Tibial nerve (tissue), 4 donors: ENCODE measurements around the gene IL1RN. TPM values are rescaled to one million over a fixed set of nuclear protein-coding genes. Genes with fewer than 3 reads are reported as not detected.
A peak's percentile ranks its signal among the peaks of the same experiment; 100 is the strongest.

Experiments used
- DNase-seq, 2 donors: peaks; one replicate each; pipeline ENCODE4 v3.0.0-alpha.2; 2019; ENCODE audit warnings: low spot score in 2 of 2
- H3K27ac ChIP-seq, 4 donors: fragments of 200-600 bp; sonication (generic) in 3 of 4; one replicate each; pipeline ENCODE4 v1.5.1; 2017 to 2019; ENCODE audit warnings: mild to moderate bottlenecking in 1 of 4
- H3K27me3 ChIP-seq, 2 donors: fragments of 200-600 bp; sonication (generic) in 1 of 2; one replicate each; pipeline versions ENCODE4 v1.5.1 to v1.6.0; 2017 to 2019
- H3K36me3 ChIP-seq, 3 donors: fragments of 200-600 bp; sonication (generic); one replicate each; pipeline ENCODE4 v1.5.1; 2018 to 2019
- H3K4me1 ChIP-seq, 4 donors: fragments of 200-600 bp; sonication (generic) in 3 of 4; one replicate each; pipeline ENCODE4 v1.5.1; 2017 to 2019
- H3K4me3 ChIP-seq, 4 donors: fragments of 200-600 bp; sonication (generic) in 3 of 4; one replicate each; pipeline ENCODE4 v1.5.1; 2017 to 2019; ENCODE audit warnings: mild to moderate bottlenecking in 1 of 4, moderate library complexity in 1 of 4
- H3K9me3 ChIP-seq, 4 donors: fragments of 200-600 bp; sonication (generic) in 3 of 4; one replicate each; pipeline ENCODE4 v1.5.1; 2017 to 2019
- EP300 ChIP-seq, 2 donors: sonication (generic); formaldehyde crosslinking; IDR thresholded peaks; one replicate each; pipeline ENCODE4 v1.6.1; 2017; ENCODE audit warnings: antibody characterized with exemption in 2 of 2, mild to moderate bottlenecking in 1 of 2
- POLR2A ChIP-seq, 2 donors: fragments of 450-650 bp; IDR thresholded peaks; one replicate each; pipeline ENCODE4 v1.6.1; 2017; ENCODE audit warnings: antibody characterized with exemption in 2 of 2, mild to moderate bottlenecking in 2 of 2, moderate library complexity in 2 of 2
- WGBS, 2 donors: methylation state at CpG; one replicate each; pipeline ENCODE4 v1.1.5; 2018; 5-methylcytosine and 5-hydroxymethylcytosine counted together
- total RNA-seq, 4 donors: library from RNA; depleted of rRNA; stranded (reverse); fragments of >200 nt; gene quantifications; one replicate each; pipeline ENCODE4 v1.1.0, GENCODE V29; 2016
- TF ChIP-seq, protein P1 (sequence below), 5 experiments: fragments of 200-600 bp in 3 of 5; fragments of 450-650 bp in 2 of 5; sonication (generic) in 3 of 5; IDR thresholded peaks; one replicate each; pipeline ENCODE4 v1.5.1; 2016 to 2019; ENCODE audit warnings: antibody characterized with exemption in 5 of 5, mild to moderate bottlenecking in 3 of 5, moderate library complexity in 2 of 5

Gene IL1RN
- total RNA-seq, 4 donors from 2014 or later: 0.59 TPM; not detected in 3

DNA sequence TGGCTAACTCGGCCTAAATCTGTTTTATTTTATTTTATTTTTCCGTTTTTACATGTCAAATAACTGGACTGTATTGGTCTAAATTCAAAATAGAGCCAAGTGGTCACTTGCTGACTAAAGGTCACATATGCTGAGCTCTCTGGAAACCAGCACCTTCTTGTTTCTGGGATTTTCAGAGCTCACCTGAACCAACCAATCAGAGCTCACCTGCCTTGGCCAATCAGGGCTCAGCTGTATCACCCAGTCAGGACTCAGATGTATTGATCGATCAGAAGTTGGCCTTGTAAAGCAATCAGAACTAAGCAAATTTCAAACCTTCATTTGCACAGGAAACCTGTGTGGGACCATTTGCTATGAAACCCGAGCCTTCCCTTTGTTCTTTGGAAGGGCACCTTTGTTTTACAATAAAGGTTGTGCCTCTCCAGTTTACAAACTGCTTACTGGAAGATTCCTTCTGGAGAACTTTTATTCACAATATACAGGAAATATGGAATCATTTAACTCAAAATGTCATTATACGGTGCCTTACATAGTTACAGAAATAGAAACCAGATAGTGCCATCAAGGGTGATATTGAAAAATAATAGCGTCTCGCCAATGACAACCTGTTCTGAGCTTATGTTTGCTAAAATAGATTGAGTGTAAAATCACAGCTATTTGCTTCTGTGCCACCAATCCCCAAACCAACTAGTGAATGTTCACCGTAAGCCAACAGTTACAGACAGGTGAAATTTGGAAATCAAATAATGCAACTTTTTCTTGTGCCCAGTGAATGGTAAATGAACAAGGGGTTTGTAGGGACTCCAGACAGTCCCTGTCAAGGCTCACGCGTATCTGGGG lies 29.1 kb downstream of the IL1RN start:
- Histone ChIP-seq H3K4me3 (peak overlapping the region in 2 of 4 donors; percentile 29 to 54), H3K36me3 (no peaks in the 10 kb centered on the region), H3K27ac (peak overlapping the region in 1 of 4 donors; percentile 68), H3K9me3 (no peaks in the 10 kb centered on the region), H3K4me1 (peaks cover 0 to 9% (median 2%) of the 10 kb centered on the region in 4 donors), H3K27me3 (peaks cover 0 to 19% of the 10 kb centered on the region in 2 donors)
- DNase-seq: no peak
- TF ChIP-seq EP300 (IDR thresholded peaks at IDR 0.05): no peak
- no peak for TF ChIP-seq POLR2A (IDR thresholded peaks at IDR 0.05)
- TF ChIP-seq, protein P1, sequence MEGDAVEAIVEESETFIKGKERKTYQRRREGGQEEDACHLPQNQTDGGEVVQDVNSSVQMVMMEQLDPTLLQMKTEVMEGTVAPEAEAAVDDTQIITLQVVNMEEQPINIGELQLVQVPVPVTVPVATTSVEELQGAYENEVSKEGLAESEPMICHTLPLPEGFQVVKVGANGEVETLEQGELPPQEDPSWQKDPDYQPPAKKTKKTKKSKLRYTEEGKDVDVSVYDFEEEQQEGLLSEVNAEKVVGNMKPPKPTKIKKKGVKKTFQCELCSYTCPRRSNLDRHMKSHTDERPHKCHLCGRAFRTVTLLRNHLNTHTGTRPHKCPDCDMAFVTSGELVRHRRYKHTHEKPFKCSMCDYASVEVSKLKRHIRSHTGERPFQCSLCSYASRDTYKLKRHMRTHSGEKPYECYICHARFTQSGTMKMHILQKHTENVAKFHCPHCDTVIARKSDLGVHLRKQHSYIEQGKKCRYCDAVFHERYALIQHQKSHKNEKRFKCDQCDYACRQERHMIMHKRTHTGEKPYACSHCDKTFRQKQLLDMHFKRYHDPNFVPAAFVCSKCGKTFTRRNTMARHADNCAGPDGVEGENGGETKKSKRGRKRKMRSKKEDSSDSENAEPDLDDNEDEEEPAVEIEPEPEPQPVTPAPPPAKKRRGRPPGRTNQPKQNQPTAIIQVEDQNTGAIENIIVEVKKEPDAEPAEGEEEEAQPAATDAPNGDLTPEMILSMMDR (IDR thresholded peaks at IDR 0.05): no peak
- 51 to 58% methylated on average over 10 of the region's 10 CpGs for WGBS, 2 donors

DNA sequence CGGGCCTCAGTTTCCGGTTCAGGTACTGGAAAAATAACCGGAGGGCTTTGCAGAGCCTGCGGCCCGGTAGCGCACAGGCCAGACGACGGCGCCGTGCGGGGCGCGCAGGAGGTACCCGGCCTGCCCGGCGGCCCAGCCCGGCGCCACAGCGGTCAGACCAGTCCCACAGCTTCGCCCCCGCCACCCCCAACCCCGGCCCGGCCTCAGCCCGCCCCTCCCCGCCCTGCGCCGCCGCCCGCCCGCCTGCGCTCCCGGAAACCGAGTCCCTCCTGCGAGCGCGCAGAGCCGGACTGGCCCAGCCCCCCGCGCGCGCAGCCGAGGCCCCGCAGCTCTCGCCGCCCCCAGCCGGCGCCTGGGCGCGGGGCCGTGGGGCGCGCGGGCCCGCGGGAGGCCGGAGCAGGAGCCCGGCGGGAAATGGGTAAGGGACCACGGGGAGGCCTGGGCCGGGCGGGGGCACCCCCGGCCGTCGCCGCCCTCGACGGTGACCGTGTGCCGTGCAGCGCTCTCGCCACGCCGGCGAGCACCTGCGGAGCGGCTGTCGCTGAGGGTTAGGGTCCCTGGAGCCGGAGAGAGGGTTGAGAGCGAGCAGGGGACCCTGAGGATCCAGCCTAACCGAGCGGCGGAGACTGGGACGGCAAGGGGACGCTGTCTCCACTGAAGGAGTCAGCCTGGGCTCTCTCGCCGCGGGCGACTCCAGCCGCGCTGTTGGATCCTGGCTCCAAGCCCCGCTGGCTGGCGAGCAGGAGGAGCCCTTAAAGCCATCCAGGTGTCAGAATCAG lies 29.9 kb downstream of the IL1RN start:
- no peaks in the 10 kb centered on the region for H3K36me3 ChIP-seq
- no peak for DNase-seq
- peaks cover 0 to 9% (median 2%) of the 10 kb centered on the region in 4 donors for H3K4me1 ChIP-seq
- peak overlapping the region in 1 of 4 donors; percentile 74 for H3K27ac ChIP-seq
- H3K4me3 ChIP-seq: peak overlapping the region in 2 of 4 donors; percentile 47 to 54
- peaks cover 0 to 19% of the 10 kb centered on the region in 2 donors for H3K27me3 ChIP-seq
- H3K9me3 ChIP-seq: no peaks in the 10 kb centered on the region
- 0 to 3% methylated on average over 7 to 33 of the region's 92 CpGs for WGBS, 2 donors
- no peak for TF ChIP-seq EP300 (IDR thresholded peaks at IDR 0.05)
- no peak for TF ChIP-seq POLR2A (IDR thresholded peaks at IDR 0.05)
- TF ChIP-seq, protein P1 (IDR thresholded peaks at IDR 0.05): no peak

DNA sequence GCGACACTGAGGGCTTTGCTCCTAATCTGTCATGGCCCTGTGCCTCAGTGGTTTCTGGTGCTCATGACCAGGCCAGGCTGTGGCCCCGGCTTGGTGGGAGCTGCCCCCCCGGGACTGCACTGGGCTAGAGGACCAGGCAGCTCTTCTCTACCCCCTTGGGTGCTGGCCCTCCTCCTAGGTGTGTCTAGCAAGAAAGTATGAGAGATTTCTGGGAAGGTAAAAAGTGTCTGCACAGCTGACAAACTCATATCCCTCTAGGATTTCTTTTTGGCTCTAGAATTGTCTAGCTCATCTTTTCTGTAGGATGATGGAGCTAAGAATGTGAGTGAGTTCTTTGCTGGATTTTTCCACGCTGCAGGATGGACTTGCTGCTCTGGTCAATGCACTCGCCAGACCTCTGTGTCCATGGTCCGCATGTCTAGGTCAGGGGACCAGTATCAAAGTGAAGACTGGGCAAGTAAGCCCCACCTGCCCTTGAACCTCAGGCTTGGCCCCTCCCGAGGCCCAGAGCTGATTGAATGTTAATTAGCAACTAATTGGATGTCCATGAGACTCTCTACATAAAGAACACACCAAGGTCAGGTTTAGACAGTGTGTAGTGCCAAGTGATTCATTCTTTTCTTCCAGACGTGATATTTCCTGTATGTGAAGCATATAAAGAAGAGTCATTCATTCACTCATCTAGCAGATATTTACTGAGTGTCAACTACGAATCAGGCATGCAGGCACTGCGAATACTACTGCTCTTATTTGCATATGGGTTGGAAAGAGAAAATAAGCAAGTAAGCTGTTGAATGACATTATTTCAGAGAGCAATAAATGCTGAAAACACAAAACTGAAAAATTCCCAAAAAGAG lies 30.7 kb downstream of the IL1RN start:
- Histone ChIP-seq H3K27me3 (peaks cover 0 to 19% of the 10 kb centered on the region in 2 donors), H3K27ac (peak overlapping the region in 1 of 4 donors; percentile 74), H3K36me3 (no peaks in the 10 kb centered on the region), H3K9me3 (no peaks in the 10 kb centered on the region), H3K4me1 (peaks cover 0 to 9% (median 2%) of the 10 kb centered on the region in 4 donors), H3K4me3 (peak overlapping the region in 2 of 4 donors; percentile 47 to 54)
- no peak for DNase-seq
- WGBS, 2 donors: 52 to 53% methylated on average over 9 to 10 of the region's 10 CpGs
- TF ChIP-seq EP300 (IDR thresholded peaks at IDR 0.05): no peak
- TF ChIP-seq, protein P1 (IDR thresholded peaks at IDR 0.05): no peak
- no peak for TF ChIP-seq POLR2A (IDR thresholded peaks at IDR 0.05)

DNA sequence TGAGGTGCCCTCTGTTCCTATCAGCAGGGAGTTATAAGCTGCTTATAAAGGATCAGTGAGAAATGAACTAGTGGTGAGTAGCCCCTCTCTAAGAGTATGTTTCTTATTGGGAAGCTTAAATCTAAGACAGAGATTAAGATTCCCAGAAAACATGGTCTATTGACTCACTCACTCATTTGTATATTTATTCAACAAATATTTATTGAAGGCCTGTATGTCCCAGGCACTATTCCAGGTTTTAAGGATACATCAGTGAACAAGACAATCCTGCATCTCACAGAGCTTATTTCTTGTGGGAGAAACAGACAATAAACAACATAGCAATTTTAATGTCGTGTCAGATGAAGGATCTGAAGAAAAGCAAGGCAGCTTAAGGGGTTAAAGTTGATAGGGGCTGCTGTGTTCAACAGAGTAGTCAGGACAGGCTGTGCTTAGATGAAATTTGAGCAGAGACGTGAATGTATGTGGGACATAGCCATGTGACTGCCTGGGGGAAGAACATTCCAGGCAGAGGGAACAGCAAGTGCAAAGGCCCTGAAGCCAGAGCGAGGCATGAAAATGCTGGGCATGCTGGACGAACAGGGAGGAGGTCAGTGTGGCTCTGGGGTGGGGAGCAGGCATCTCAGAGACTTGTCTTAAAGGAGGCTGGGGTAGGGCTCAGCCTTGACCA lies 31.6 kb downstream of the IL1RN start:
- no peak for DNase-seq
- Histone ChIP-seq H3K4me3 (no peak overlapping the region), H3K27ac (no peak overlapping the region), H3K4me1 (peaks cover 0 to 9% (median 2%) of the 10 kb centered on the region in 4 donors), H3K9me3 (no peaks in the 10 kb centered on the region), H3K36me3 (no peaks in the 10 kb centered on the region), H3K27me3 (peaks cover 0 to 19% of the 10 kb centered on the region in 2 donors)
- TF ChIP-seq POLR2A (IDR thresholded peaks at IDR 0.05) (no peak), EP300 (IDR thresholded peaks at IDR 0.05) (no peak)
- TF ChIP-seq, protein P1 (IDR thresholded peaks at IDR 0.05): no peak
- 69% methylated on average over 4 of the region's 4 CpGs for WGBS, 2 donors
